NCI-H146 treated with DMSO at 0.1 percent for 48 hours (cell line): ENCODE data around the gene ZNF366.

Experiments used
- DNase-seq: peaks from one replicate; lab custom pipeline; 2025; ENCODE audit not compliant: unreplicated experiment; lab: John Stamatoyannopoulos, UW

Gene ZNF366

DNA sequence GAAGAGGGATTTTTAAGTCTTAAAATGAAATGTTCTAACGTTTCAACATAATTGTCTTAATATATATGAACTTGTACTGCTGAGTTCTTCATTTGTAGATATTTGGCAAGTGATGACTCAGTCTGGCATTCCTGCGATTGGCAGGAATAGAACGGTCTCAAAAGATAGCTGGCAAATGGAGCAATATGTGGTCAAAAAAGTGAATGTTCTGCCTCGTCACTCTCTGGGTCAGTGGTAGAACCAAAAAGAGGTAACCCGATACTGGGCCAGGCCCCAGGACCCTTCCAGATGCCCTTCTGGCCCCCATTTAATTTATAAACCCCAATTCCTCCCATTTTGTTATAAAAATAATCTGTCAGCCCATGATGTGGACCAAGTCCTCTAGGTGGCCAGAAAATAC, 39.2 kb downstream of the ZNF366 start:
- no peak for DNase-seq

DNA sequence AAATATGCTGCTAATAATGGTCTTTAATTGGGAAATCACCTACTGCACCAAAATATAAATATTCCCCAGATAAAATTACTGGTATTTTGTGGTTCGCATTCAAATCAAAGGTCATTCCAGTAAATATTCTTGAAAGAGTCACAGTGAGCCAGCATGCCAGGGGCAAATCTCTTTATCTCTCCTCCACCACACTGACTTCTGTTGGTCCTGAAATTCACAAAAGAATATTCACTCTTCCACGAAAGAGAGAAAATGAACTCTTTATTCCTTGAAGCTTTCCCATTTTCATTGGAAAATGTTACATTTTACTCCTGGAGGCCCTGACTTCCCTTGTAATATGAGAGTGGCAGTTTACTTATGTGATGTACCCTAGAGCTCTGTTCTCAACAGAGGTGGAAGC, 39.7 kb downstream of the ZNF366 start:
- no peak for DNase-seq

DNA sequence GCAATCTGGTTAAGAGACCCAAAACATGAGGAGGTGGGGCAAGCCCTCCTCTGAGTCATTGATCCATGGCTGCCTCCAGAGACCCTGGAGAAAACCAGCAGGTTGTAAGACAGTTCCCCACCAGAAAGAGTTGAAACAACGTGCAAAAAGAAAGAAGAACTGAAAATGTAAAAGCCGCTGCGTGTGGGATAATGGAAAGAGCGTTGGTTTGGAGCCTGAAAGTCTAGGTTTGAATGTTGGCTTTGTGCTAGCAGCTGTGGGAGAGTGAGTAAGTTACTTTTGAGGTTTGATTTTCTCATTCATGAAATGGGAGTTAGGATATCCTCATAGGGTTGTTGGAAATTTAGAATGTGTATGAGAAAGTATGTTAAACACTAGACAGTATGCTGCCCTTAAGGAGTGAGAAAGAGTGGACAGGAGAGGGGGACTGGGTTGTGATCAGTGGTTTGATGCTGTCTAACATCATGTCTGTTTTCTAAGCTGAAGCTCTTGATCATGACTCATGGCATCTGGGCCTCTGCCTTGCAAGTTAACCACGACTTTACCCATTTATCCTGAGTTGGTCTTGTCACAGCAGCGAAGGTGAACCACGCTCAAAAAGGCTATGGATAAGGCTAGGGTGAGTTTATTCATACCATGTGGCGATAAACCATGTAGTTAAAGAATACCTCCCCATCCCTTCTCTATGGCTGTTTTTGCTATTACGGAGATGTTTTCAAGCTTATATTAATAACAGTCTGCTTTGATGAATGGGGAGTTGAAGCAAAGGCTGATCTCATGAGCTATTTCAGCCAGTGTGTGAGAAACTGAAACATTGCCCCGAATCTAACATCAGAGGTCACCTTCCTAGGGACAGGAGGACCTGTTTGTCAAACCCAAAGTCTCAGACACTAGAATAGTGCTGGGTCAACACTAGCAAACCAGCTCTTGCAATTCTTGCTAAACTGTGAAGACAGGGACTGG, 41.3 kb downstream of the ZNF366 start:
- no peak for DNase-seq

DNA sequence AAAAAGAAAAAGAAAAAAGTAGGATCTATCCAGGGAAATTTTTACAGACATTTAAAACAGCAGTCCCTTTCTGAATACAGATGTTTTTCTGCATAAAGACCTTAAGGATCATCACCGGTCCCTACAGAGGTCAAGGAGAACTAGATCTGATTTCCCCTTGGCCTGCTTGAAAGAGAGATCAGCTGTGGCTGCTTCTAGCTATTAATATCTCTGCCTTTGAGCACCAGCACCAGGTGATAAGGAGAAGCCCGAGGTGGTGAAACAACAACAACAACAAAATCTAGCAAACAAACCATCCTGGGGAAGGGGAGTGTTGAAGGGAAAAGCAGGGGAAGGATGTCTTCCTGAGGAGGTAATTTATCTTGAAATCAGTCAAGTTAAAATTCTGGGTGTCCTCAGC, 42.1 kb downstream of the ZNF366 start:
- no peak for DNase-seq

DNA sequence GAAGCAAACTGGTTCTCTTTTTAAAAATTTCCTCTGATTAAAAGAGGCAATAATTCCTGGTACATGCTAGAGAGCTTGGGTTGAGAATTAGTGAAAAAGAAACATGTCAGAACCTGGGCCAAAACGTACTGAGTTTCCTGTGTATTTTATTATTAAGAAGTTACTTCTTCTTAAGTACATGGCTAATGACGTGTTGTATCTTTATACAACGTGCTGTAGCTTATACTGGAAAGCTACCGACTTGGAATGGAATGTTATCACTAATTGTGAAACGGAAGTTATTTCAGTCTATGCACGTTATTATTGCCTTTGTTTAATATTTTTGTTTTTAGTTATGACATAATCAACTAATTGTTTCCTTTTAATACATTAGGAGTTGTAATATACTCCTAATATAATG, 43.1 kb downstream of the ZNF366 start:
- DNase-seq = no peak

DNA sequence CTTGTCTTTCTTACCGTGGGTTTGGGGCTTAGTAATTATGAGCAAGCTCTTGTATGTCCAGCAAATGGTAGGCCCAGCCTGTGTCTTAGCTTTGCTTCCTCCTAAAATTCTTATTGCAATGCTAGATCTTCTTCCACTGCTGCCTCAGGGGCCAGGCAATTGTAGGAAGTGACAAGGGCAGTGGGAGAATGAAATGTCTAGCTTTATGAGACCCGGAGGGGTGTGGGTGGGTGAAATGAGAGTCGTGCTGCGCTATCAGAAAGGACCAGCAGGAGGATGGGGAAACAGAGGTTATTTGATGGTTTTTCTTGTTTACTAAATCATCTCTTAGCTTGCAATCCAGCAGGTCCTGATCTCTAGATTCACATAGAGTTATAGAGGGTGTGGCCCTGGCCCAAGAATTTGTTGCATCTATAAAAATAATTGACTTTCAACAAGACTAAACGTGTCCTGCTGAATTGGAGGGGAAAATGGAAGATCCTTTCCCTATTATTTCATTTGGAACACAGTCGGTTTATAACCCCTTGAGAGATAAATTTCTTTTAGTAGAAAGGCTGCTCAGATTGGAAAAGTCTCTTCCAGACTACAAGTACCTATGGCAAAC, 43.7 kb downstream of the ZNF366 start:
- no peak for DNase-seq

DNA sequence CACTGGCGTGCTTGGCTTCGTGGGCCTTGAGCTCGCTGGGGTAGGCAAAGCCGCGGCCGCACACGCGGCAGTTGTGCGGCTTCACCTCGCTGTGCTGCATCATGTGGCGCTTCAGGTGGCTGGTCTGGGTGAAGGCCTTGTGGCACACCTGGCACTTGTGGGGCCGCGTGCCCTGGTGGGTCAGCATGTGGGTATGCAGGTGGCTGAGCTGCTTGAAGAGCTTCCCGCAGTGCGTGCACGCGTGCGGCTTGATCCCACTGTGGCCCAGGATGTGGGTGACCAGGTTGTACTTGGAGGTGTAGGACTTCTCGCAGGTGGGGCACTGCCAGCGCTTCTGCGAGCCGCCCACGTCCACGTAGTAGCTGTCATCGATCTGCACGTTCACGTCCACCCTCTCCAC, 46.8 kb downstream of the ZNF366 start:
- no peak for DNase-seq

DNA sequence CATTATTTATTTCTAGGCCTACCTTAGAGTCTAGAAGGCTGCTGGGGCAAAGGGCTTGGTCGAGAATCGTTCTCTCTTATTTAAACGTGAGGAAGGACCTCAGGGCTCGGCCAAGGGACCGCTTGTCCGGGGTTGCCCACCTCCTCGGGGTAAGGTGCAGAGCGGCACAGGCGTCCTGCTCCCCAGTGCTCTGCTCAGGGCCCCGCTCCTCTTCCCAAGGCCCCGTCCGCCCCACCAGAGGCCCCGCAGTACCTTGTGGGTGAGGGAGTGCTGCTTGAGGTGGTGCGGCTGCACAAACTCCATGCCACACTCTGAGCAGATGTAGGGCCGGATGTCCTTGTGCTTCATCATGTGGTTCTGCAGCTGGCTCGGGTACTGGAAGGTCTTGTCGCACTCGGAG, 47.3 kb downstream of the ZNF366 start:
- no peak for DNase-seq

DNA sequence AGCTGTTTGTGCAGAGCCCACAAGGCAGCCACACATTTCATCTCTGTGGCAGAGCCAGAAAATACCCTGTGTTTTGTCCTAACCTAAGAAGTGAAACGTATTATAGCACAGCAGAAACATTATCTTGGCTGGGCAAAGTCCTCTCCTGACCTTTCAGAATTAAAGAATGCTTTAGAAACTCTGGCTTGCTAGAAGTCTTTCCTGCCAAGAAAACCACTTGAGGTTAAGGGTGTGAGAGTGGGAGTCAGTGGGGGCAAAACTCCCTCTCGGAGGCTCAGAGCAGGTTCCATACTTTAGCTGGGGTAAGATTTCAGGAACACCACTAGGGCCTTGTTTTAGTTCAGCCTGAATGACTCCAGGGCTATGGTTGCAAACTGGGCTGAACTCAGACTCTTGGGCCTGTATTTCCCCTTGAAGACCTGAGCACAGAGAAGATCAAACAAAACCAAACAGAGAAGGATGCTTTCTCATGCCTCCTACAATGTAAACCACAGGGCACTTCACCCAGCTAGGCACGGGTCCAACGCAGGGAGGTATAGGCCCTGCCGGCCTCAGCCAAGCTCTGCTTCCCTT, 48.0 kb downstream of the ZNF366 start:
- no peak for DNase-seq

DNA sequence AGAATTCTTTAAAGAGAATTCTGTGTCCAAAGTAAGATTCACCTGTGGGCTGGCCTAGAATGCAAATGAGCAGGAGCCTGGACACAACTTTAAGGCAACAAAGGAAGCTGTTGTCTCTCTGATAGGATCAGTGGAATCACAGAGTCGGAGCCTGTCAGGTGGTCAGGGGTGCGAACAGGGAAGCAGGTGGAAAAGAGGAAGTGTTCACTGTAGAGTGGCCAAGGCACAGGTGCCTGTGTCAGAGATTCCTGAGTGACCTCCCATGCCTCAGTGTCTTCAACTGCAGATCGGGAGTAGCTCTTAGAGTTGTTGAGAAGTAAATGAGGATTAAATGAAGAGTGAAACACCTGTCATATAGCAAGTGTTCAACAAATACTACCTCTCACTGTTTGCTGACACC, 48.8 kb downstream of the ZNF366 start:
- DNase-seq = no peak

DNA sequence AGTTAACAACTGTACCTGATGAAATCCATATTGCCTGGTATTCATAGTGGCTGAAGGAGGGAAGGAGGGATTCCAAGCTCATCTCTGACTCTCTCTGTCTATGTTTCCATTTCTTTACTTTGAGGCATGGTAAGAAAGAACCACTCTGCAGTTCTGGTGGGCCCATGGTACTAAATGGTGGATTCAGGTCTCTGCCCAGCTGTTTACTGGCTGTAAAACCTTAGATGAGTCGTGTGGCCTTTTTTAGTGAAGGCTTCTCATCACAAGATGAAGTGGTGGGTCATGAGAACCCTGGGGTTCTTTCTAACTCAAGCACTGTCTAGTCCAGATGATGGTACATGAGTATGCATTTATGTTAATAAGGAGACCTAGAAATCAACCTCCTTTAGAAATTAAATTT, 49.7 kb downstream of the ZNF366 start:
- DNase-seq = no peak

DNA sequence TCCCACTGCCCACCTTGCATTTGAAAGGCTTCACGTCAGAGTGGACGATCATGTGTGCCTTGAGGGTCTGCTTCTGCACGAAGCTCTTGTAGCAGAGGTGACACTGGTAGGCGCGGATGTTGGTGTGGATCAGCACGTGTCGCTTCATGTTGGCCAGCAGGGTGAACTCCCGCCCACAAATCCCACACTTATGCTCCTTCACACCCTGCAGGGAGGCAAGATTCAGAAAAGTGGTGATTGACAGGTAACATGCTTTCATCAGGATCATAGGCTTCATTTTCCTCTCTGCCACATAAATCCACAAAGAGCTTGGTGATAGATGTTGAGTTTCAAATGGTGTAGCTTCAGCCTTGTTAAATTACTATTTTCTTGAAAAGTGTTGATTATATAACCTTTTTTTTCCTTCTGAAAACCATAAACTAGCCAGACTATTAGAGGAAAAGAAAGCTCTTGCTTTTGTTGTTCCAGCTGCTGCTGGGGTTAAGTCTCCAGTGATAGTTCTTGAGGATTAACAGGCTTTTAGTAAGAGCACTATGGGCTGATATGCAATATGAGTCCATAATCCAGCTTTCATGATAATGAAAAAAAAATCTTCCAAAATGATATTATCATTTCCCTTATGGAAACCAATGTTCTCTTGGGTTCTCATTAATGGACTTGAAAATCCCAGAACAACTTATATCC, 50.7 kb downstream of the ZNF366 start:
- no peak for DNase-seq

DNA sequence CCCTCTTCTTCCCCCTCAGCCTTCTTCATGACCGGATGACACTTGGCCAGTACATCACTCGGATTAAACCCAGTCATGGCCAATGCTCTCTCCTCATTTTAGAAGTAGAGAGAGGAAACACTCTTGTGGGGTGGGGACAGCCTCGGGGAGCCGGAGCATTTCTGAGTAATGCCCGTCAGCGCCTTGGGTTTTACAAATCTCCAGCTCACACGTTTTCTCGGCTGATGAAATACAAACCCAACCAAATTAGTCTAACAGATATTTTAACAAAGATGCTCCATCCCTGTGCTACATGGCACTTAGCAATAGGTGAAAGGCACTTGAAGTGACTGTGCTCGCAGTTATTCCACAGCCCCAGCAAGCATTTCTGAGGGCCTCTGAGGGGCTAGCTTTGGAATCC, 51.7 kb downstream of the ZNF366 start:
- DNase-seq = no peak

DNA sequence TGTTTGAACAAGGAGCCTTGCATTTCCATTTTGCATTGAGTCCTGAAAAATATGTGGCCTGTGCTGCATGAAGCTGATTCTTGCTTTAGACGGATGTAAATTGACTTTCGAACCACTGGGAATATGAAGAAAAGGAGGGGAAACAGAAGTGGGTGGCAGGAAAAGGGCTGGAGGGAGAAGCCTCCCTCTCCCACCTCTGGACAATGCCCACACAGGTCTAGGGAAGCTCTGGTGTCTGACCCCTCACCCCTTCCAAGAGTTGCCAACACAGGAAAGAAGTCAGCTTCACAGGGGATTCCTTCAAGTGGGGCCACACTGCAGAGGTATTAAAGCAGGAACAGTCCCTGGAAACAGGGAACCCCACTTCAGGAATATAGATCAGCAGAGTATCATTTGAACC, 52.2 kb downstream of the ZNF366 start:
- DNase-seq = no peak

DNA sequence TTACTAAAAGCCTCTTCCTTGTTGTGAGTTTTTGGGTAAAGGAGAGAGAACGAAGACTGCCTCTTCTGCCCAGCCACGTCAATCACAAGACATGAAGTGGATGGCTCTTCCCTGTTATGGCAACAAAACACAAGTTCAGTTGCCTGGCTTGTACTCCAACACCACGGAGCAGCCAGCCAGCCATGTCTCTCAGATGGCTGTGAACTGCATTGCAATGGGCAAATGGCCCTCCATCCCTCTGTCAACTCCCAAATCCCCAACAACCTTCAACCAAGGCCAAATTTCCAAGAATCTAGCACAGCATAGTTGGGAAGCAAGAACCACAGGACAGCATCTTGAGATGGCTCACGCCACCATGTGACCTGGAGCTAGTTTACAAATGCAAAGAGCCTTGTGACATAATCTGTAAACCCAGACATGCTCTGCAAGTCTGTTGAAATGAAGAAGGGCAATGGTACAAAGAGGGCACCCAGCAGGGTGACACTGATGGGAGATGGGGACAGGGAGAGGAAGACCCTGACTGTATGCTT, 53.9 kb downstream of the ZNF366 start:
- DNase-seq = no peak

DNA sequence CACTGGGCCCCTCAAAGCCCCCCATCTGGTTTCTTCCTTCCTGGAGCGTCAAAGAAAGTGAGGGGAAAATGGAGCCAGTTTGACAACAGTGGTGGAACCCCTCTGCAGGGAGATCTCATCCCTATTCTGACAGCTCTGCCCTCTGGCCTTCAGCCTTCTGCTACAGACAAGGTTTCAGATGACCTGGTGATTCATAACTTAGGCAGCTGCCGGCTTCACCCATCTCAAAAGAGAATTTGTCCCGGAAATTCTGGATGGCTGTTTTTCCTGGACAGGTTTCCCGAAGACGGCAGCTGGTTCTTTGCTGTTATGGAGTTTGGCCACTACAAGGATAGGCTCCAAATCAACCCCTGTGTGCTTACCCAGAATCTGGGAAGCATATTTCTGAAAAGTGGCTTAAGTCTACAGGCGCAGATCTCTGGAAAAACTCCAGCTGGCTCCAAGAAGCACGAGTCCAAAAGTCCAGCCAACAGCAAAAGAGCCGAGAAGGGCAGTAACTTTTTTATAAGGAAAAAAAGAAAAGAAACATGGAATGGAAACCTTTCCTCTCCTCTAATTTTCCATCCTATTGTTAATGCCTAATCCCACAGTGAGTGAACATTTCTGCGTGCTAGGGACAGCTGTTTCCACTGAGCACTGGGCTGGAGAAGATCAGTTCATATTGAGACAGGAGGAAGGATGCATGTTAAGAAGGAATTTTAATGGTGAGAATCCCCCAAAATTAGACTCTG, 54.5 kb downstream of the ZNF366 start:
- DNase-seq = no peak

DNA sequence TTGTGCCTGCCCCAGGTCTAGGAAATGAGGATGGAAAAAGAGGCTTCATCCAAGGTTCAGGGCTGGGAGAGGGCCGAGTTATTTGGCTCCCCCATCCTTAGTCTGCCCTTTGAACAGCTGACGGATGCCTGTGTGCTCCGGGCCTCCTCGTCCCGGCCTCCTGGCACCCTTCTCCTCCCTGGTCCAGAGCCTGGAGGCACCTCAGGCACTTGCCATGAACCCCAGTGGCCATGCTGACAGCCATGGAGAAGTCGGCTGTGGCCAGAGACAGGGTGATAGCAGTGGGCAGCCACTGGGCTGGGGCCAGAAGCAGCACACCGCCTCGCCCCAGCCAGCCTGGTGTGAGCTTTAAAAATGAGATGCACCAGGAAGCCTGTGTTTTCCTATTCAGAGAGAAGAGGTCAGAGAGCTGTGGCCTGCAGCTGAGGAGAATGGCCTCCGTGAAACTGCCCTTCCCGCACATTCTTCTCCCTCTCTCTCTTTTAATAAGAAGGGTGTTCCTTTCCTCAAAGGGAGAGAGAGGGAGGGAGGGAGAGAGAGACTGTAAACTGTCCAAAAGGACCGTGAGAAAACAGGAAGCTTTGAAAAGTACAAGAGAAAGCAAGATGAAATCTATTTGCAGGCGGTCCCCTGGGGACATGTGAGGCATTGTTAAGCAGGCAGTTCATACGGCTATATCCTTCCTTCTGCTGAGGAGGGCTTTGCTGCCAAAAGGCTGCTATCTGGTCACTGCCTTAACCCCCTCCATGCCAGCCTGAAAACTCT, 55.3 kb downstream of the ZNF366 start:
- no peak for DNase-seq

DNA sequence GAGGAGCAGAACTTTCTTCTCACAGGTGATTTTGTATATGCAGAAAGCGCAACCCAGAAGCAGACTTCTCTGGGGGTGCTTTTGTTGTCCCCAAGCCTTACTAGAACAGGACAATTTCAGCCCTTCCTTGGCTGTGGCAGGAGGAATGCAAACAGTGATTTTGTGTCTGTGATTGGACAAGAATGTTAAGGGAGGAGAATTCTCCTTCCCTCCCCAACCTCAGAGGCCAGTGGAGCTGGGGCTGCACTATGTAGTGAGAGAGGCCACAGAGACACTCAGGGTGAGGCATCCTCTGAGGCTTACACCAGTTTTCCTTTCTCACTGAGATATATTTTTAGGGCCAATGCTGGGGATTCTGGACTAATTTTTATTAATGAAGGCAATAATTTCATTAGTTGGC, 58.8 kb downstream of the ZNF366 start:
- DNase-seq = no peak

DNA sequence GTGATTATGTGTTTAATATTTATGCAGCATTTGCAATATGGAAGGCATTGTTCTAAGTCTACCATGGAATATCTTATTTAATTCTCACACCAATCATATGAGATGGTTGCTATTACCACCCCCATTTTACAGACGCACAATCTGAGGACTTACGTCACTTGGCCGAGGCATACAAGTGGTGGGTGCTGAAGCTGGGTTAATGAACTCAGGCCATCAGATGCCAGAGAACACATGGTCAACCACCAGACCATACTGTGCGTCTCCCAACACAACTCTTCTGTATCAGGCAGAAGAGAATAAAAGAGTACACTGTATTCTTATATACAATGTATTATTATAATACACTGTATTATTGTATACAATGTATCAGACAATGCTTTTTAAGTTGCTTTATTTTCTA, 59.5 kb downstream of the ZNF366 start:
- DNase-seq = no peak

DNA sequence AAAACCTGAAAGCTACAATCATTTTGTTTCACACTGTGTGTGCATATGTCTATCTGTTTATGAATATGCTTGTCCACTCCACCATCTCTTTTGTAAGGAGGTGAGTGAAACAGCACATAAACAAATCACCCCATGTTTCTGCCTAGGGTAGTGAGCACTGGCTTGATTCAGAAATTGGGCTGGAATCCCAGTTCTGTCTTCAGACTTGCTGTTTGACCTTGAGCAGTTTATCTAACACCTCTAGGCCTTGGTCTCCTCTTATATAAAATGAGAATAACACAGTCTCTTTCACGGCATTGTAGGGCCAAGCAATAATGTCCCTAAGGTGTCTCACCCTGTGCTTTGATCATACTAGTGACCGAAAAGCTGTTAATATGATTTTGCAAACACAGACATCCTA, 61.2 kb downstream of the ZNF366 start:
- no peak for DNase-seq
